CD4-positive, alpha-beta T cell treated with Interleukin-2 at 100 ng/mL for 4 hours (primary cell): ENCODE results near the gene DRG2.
A peak's percentile ranks its signal among the peaks of the same experiment; 100 is the strongest.

Experiments
- DNase-seq: peaks from one replicate; pipeline ENCODE4 v3.0.0-alpha.2; 2020; ENCODE audit warnings: low spot score

DRG2 gene

DNA sequence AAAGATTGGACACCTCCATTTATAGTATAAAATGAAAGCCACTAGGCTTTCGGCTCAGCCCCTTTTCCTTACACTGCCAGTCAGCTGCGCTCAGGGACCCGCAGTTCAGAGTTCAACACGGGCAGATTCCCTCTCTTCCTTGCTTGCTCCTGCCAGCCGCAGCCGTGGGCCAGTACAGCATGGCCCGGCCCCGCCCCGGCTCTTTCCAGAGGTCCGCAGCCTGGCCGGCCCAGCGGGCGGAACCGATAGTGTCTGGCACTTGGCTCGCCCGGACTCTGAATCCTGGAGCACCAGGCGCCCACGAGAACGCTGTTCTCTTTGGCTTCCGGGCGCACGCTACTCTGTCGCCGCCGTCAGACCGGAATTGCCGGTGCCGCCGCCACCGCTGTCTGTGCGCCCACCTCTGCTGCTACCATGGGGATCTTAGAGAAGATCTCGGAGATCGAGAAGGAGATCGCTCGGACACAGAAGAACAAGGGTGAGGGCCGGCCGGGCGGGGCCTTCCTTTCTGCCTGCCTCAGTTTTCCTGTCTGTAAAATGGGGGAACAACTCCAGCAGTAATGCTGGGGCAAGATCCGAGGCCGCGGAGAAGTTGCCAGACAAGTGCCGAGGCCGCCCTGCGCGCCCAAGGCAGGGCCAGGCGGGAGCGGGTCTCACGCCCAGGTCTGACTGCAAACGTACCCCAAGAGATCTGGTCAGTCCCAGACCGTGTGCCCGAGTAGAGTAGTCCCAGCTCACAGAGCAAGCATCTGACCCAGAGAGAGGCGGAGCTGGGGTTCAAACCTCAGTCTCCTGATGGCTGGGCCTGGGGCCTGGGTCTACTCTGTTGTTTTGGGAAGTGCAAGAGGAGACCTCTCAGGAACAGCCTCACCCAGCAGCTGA, at the start of gene DRG2:
DRG2 (plus strand) TSS at position 339 of the 882 bp plus-strand sequence; CDS start at position 415, 76 bp downstream.
- DNase-seq = peak; percentile 92

DNA sequence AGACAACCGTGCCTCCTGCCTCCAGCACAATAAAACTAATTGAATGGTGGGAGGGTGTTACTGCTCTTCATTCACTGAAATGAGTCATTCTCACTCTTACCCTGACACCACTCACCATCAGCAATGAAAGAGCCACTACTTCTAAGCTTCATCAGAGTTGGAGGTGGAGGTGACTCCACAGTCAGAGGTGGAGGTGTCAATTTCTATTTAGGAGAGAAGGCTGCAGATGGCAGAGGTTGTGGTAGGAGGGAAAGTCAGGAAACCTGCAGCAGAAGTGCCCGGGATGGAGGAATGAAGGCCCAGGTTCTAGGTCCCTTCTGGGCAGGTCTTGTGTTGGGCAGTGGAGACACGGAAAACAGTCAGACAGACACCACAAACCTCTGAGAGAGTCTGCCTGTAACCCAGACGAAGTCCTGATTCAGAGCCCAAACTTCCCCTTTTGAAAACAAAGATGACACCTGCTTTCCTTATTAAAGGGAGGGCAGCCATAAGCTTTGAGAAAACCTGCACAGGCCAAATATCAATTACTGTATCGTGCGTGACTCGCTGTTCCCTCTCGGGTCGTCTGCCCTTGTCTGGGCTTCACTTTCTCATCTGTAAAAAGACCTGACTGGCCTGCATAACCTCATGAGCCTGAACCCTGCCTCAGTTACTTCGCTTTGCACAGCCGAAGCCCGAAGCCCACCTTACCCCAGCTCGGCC, 49.4 kb upstream of the DRG2 start:
- peak; percentile 44 for DNase-seq

DNA sequence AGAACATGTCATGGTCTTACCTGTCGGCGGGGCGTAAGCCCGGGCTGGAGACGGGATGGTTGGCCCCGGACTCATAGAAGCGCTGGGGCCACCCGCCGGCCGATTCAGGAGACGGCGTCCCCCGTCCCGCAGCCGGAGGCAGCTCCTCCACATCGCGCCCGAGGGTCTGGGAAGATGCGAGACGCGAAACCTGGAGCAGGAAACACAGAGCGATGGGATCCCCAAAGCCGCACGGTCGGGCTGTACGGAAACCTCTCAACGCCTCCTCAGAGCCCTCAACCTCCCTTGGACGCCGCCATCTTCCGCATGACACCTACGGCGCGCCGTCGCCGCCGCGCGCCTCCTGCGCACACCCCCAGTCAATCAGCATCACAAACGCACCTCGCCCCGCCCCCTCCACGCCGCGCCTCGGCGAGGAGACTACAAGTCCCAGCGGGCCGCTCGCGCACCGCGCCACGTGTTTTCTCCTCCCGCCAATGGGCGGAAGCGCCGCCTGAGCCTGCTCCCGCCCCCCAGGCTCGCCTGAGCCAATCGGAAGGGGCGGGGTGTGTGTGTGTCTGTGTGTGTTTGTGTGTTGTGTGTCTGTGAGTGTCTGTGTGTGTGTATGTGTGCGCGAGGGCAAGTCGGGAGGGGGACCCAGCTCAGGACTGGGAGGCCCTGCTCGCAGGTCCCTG, 48.8 kb upstream of the DRG2 start, which contains the start of the genes ATPAF2 and GID4:
ATPAF2 (minus strand) TSS at position 308 of the 674 bp plus-strand sequence; CDS start at position 153, 155 bp downstream.
GID4 (plus strand) TSS at position 548 of the 674 bp plus-strand sequence; CDS start at position 605, 57 bp downstream.
- peak; percentile 100 for DNase-seq

- peak; percentile 36 for DNase-seq
Measured at GRCh38 chr17:18039535-18040260, 48.0 kb upstream of the DRG2 start.

- DNase-seq = no peak
Measured at GRCh38 chr17:18040261-18040858, 47.4 kb upstream of the DRG2 start.

- no peak for DNase-seq
Measured at GRCh38 chr17:18041776-18042175, 46.0 kb upstream of the DRG2 start.

GRCh38 chr17:18042983-18043382, 44.8 kb upstream of the DRG2 start:
- no peak for DNase-seq

GRCh38 chr17:18043491-18043890, 44.3 kb upstream of the DRG2 start:
- DNase-seq = peak; percentile 12

DNA sequence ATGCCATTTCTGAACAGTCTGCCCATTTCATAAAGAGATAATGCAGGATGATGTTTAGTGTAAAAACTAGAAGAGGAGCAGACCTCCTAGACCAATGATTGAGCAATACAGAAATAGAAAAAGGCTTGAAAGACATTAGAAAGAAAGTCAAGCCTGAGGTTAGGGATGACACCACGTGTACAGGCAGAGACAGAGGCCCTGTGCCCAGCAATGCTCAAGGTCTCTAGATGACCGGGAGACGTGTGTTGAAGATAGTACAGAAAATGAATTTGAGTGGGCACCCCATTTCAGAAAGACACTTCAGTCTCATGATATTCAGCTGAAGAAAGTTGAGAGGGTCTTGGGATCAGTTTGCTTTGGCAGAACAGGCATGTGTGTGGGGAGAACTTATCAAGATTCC, 43.1 kb upstream of the DRG2 start:
- DNase-seq = no peak

DNA sequence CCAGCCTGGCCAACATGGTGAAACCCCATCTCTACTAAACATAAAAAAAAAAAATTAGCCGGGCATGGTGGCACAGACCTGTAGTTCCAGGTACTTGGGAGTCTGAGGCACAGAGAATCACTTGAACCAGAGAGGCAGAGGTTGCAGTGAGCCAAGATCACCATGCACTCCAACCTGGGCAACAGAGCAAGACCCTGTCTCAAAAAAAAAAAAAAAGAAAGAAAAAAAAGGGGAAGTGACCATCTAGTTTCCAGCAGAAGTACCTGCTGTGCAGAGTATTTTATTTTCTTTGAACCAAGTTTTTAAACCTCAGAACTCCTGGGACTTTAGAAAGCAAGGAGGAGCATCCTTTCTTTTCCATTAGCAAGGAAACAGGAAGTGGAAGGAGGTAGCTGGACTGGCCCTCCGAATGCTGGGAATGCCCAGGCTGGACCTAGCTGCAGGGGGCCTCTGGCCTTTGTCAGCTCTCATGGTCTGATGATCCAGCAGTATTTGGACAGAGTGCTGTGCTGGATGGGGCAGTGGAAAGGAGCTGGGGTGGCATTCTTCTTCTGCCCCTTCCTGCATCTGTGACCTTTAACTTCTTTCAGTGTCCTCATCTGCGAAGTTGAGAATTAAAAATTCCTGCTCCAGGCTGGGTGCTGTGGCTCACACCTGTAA, 41.9 kb upstream of the DRG2 start:
- DNase-seq = no peak

- DNase-seq = no peak
Measured at GRCh38 chr17:18055597-18055996, 32.2 kb upstream of the DRG2 start.

- no peak for DNase-seq
Measured at GRCh38 chr17:18056214-18056613, 31.5 kb upstream of the DRG2 start.

GRCh38 chr17:18059283-18059682, 28.5 kb upstream of the DRG2 start:
- DNase-seq = no peak

DNA sequence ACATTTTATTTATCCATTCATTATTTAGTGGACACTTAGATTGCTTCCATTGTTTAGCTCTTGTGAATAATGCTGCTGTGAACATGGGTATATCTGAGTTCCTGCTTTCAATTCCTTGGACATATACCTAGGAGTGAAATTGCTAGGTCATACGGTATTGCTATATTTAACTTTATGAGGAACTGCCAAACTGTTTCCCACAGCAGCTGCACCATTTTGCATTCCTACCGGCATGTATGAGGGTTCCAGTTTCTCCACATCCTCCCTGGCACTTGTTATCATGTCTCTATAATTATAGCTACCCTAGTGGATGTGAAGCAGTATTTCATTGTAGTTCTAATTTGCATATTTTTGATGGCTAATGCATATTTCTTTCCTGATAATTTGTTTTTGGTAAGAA, 23.7 kb upstream of the DRG2 start:
- DNase-seq = no peak

DNA sequence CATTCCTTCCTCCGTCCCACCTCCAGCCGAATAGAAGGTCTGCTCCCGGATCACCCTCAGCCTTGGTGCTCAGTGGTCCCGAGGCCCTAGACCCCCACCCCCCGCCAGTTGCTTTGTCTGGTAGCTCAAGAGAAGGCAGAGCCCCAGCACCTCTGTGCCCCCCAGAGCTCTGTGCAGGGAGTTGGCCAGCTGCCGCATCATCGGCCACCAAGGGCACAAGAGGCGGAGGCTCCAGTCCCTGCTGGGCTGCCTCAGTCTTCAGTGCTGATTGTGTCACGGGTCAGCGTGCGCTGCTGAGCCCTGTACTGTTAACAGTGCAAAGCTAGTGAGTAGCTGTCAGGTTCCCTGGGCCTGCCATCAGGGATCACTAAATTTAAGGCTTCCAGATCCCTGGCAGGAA, 22.2 kb upstream of the DRG2 start:
- DNase-seq = no peak

- DNase-seq = no peak
Measured at GRCh38 chr17:18066866-18067265, 20.9 kb upstream of the DRG2 start.

DNA sequence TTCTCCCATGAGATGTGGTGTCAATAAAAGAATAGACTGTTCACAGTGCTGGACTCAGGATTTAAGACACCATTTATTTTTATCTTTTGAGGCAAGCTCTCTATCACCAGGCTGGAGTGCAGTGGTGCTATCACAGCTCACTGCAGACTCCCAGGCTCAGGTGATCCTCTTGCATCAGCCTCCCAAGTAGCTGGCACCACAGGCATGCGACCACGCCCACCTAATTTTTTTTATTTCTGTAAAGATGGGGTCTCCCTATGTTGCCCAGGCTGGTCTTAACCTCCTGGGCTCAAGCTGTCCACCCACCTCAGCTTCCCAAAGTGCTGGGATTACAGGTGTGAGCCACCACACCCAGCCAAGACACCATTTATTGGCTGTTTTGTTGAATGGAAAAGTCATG, 18.6 kb upstream of the DRG2 start:
- DNase-seq = no peak

- no peak for DNase-seq
Measured at GRCh38 chr17:18070861-18071340, 16.8 kb upstream of the DRG2 start.

DNA sequence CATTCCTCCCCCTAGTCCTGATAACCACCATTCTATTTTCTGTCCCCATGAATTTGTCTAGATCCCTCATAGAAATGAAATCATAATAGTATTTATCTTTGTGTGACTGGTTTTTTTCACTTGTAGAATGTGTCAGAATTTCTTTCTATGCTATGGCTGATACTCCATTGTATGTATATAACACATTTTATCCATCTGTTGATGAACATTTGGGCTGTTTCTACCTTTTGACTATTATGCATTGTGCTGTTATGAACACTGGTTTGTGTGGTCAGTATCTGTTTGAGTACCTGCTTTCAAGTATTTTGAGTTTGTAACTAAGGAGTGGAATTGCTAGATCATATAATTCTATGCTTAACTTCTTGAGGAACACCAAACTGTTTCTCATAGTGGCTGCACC, 16.0 kb upstream of the DRG2 start:
- DNase-seq = no peak

- DNase-seq = no peak
Measured at GRCh38 chr17:18074566-18075272, 13.0 kb upstream of the DRG2 start.
